GM18868 (cell line): ENCODE measurements around the gene LDLRAD3.
"Not testable (repeated sequence)": the region's sequence is repeated elsewhere in the genome, so short reads cannot be mapped to it uniquely, and the experiment has no call there.

Source experiments
- ATAC-seq: cut with Tn5 transposase; IDR thresholded peaks from one replicate; pipeline ENCODE4 v1.9.1; 2021; ENCODE audit warnings: mild to moderate bottlenecking, moderate library complexity; ENCODE audit not compliant: unreplicated experiment

LDLRAD3 gene

GRCh38 chr11:35990816-35991215 lies 47.0 kb downstream of the LDLRAD3 start:
- no peak for ATAC-seq

DNA sequence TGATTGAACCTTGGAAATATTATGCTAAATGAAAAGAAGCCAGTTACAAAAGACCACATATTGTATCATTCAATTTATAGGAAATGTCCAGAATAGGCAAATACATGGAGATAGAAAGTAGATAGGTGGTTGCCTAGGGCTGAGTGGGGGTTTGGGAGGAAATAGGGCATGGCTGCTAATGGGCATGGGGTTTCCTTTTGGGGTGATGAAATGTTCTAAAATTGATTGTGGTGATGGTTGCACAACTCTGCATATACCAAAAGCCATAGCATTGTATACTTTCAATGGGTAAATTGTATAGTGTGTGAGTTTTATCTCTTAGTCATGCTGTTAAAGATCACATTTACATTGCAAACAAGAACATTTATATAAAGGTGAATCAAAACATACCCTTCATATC lies 48.7 kb downstream of the LDLRAD3 start:
- no peak for ATAC-seq

- no peak for ATAC-seq
These were observed 50.6 kb downstream of the LDLRAD3 start for GRCh38 chr11:35994421-35994820.

DNA sequence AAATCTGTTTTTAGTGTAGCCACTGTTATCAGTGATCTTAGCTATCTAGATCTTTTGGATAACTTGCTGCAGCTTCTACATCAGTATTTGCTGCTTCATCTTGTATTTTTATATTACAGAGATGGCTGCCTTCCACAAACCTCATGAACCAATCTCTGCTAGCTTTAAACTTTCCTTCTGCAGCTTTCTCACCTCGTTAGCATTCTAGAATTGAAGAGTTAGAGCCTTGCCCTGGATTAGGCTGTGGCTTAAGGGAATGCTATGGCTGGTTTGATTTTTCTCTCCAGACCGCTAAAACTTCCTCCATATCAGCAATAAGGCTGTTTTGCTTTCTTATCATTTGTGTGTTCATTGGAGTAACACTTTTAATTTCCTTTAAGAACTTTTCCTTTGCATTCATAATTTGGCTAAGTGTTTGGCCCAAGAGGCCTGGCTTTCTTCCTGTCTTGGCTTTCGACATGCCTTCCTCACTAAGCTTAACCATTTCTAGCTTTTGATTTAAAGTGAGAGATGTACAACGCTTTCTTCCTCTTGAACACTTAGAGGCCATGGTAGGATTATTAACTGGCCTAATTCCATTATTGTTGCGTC lies 51.9 kb downstream of the LDLRAD3 start:
- no peak for ATAC-seq

GRCh38 chr11:35997902-35998520 lies 54.1 kb downstream of the LDLRAD3 start:
- peak; percentile 92 for ATAC-seq

- ATAC-seq: no peak
These were observed 54.8 kb downstream of the LDLRAD3 start for GRCh38 chr11:35998634-35999033.

GRCh38 chr11:36000616-36001190 lies 56.8 kb downstream of the LDLRAD3 start:
- ATAC-seq: no peak

DNA sequence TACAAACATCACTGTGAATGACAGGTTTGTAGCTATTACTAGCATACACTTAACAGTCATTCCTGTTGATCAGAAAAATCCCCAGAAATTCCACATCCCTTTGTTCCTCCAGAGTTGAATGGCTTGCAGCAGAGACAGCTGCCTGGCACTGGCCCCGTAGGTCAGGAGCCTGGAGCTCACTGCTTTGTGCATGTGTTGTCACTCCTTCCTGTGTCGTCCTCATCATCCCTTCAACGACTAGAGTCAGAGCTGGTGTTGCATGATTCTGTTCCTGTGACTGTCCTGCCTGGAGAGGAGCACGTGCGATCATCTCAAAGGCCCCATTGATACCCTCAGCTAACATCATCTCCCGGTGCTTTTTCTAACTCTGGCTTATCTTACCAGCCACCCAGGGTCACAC lies 58.3 kb downstream of the LDLRAD3 start:
- ATAC-seq: no peak

GRCh38 chr11:36002796-36003195 lies 58.9 kb downstream of the LDLRAD3 start:
- no peak for ATAC-seq

- ATAC-seq: no peak
These were observed 62.7 kb downstream of the LDLRAD3 start for GRCh38 chr11:36006556-36006955.

- ATAC-seq: no peak
These were observed 63.3 kb downstream of the LDLRAD3 start for GRCh38 chr11:36007127-36007655.

DNA sequence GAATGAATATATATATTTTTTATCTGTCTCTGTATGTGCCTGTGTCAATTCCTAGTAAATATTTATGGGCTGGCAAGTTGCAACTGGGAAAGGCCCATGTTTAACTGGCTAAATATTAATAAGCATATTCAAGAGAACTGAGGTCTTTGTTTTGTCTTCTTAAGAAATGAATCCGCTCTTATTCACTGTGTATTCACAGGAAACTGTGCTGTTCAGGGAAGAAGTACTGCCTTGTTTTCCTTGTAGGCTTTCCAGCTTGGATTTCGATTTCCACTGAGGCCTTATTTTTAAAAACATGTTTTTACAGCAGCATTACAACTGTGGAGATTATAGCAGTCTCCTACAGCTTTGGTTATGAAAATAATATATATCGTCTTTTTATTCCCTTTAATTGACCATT lies 64.7 kb downstream of the LDLRAD3 start:
- ATAC-seq: no peak

- ATAC-seq: no peak
These were observed 65.6 kb downstream of the LDLRAD3 start for GRCh38 chr11:36009473-36009872.

DNA sequence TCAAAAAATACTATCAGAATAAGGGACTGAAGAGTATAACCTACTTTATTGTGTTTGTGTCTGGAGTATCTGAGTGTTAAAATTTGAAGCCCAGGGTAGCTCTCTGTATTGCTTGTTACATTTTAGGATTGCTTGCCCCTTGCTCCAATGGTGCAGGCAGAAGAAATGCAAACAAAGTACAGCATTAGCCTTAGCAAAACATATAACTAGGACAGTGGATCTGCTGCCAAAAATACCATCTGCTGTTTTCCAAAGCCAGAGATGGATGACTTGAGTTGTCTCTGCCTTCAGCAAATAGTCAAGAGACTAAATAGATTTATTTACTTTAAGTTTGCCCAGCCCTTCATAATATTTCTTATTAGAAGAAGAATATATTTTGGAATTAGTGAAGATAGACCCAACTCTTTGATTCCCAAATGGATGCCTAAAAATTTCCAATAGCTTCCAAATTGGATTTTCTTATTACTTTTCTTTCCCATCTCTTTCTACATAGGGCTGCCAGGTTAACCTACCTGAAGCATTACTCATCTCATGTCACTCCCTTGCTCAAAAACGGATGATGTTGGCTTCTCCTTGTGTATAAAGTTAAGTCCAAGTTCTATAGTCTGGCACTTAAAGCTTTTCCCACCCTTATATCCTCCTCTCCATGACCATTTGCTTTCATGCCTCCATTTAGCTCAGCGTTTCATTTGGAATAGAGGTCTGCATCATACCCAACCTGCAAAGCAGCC lies 66.3 kb downstream of the LDLRAD3 start:
- ATAC-seq: no peak

GRCh38 chr11:36011574-36011973 lies 67.7 kb downstream of the LDLRAD3 start:
- ATAC-seq: no peak

DNA sequence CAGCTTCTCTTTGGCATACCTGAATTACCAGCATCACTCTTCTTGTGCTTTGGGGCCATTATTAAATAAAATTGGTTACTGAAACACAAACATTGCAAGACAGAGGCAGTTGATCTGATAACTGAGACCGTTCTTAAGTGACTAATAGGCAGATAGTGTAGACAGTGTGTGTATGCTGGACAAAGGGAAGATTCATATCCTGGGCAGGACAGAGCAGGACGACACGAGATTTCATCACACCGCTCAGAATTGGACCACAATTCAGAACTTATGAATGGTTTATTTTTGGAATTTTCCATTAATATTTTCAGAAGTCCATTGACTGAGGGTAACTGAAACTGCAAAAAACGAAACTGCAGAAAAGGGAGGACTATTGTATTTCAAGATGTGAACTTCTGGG lies 68.6 kb downstream of the LDLRAD3 start:
- ATAC-seq: no peak

DNA sequence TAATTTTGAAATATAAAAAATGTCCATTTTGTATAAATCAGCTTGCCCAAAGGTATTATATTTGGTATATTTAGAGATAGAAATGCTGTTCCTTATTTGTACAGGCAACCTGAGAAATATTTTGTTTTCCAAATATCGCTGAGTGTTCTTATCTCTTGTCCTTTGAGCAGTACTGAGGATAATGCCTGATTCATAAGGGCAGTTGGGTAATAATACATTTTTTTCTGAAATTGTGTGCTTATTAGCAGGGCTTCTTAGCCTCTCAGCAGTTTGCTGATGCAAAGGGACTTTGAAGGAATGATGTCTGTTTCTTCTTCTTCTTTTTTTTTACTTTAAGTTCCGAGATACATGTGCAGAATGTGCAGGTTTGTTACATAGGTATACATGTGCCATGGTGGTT lies 69.1 kb downstream of the LDLRAD3 start:
- no peak for ATAC-seq

- ATAC-seq: not testable (repeated sequence)
These were observed 69.6 kb downstream of the LDLRAD3 start for GRCh38 chr11:36013446-36013845.

DNA sequence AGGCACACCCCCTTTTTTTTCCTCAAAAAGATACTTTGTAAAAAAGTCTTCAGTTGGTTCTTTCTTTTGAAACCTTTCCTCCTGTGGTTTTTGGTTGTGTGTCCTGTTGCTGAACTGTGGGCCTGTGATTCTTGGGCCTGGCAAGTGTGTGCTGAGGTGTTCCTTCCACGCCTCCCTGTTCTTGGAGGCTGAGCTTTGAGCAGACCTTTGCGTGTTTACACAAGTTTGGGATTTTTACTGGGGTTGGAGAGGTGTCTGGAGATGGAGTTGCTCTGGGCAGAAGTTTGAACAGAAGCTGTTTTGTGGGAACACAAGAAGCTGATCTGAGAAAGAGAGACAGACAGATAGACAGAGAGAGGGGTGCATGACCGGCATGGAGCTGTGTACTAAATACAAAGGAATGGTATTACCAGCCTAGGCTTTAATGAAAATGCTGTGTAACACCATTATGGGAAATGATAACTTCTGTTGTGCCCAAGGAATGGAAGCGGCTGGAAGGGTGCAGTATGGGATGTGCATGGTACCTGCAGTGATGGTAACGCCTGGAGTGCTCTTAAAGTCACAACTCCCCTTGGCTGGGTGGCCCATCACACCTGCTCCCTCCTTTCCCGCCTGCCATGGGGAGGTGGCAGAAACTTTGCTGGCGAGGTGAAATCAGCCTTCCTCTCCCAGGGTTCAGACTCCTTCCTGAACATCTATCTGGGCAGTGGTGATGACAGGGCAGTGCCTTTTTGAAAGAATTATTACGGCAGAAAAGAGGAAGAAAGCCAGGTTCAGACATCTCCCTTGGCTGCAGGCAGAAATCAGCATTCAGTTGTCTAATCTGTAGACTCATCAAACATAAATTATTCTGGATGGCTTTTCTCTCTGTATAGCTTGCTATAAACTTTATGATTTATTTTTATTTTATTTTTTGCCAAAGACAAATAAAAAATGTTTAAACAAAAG lies 70.4 kb downstream of the LDLRAD3 start:
- no peak for ATAC-seq

DNA sequence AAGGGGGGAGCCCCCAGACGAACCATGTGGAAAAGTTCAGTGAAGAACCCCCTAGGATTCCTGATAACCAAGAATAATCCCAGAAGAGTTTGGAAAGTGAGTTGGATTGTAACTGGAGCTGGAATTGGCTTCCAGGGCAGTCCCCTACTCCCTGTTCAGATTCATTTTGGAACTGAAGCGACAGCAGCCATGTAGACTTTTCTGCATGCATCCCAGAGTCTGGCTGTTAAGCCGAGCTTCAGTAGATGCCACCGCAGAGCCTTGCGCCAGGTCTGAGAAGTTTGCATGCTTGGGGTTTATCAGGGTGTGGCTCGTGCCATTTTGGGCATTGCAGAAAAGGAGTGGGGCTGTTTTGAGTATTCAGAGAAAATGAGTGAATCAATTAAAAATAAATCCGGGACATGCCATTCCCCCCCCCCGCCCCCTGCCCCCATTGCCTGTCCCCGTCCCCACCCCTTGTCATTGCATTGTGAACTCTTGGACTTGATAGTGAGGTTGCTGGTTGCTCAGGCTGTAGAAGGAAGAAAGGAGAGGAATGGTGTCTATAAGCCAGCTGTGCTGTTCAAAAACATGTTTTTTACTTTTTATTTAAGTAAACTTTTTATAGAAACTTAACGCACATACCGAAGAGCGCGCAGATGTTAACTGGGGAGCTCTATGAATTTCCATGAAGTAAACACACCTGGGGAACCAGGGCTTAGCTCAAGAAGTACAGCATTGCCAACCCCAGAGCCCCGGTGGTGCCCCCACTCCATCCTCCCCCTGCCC lies 71.2 kb downstream of the LDLRAD3 start:
- no peak for ATAC-seq
